Iris pigment epithelial cell (primary cell): ENCODE results near the gene LRRC3C.
"Not testable (repeated sequence)": the region's sequence is repeated elsewhere in the genome, so short reads cannot be mapped to it uniquely, and the experiment has no call there.

Experiments used
- DNase-seq: peaks from one replicate; pipeline ENCODE4 v3.0.0-alpha.2; 2011; ENCODE audit warnings: low read depth

LRRC3C gene

GRCh38 chr17:39927101-39927928 is at the start of gene LRRC3C, which contains the start of gene ORMDL3:
LRRC3C (plus strand) TSS chr17:39927732; CDS start chr17:39941524, 13,792 bp downstream.
ORMDL3 (minus strand) TSS chr17:39927601; CDS start chr17:39924203, 3,398 bp downstream.
- peak; percentile 93 for DNase-seq

- DNase-seq: not testable (repeated sequence)
Measured at GRCh38 chr17:39886102-39886501, 41.4 kb upstream of the LRRC3C start.

GRCh38 chr17:39887078-39887477 is 40.5 kb upstream of the LRRC3C start:
- no peak for DNase-seq

- no peak for DNase-seq
Measured at GRCh38 chr17:39889200-39889599, 38.3 kb upstream of the LRRC3C start.

GRCh38 chr17:39894681-39895376 is 32.7 kb upstream of the LRRC3C start:
- DNase-seq: no peak

GRCh38 chr17:39898088-39898487 is 29.4 kb upstream of the LRRC3C start:
- DNase-seq: no peak

GRCh38 chr17:39899215-39899614 is 28.3 kb upstream of the LRRC3C start:
- DNase-seq: no peak

GRCh38 chr17:39902027-39902426 is 25.5 kb upstream of the LRRC3C start:
- not testable (repeated sequence) for DNase-seq

- DNase-seq: peak; percentile 18
Measured at GRCh38 chr17:39903158-39903884, 24.2 kb upstream of the LRRC3C start.

- DNase-seq: no peak
Measured at GRCh38 chr17:39904990-39905288, 22.6 kb upstream of the LRRC3C start.

- DNase-seq: no peak
Measured at GRCh38 chr17:39908789-39909352, 18.7 kb upstream of the LRRC3C start.

- DNase-seq: no peak
Measured at GRCh38 chr17:39913989-39914388, 13.5 kb upstream of the LRRC3C start.

- no peak for DNase-seq
Measured at GRCh38 chr17:39915559-39915958, 12.0 kb upstream of the LRRC3C start.

GRCh38 chr17:39916918-39917317 is 10.6 kb upstream of the LRRC3C start:
- DNase-seq: peak; percentile 15

GRCh38 chr17:39919087-39919683 is 8.3 kb upstream of the LRRC3C start:
- DNase-seq: no peak

GRCh38 chr17:39920218-39921210 is 7.0 kb upstream of the LRRC3C start:
- DNase-seq: no peak

- DNase-seq: no peak
Measured at GRCh38 chr17:39921323-39921722, 6.2 kb upstream of the LRRC3C start.

- DNase-seq: no peak
Measured at GRCh38 chr17:39922006-39922405, 5.5 kb upstream of the LRRC3C start.

GRCh38 chr17:39923230-39923629 is 4.3 kb upstream of the LRRC3C start:
- no peak for DNase-seq

- no peak for DNase-seq
Measured at GRCh38 chr17:39923836-39924690, 3.5 kb upstream of the LRRC3C start.
